Measurements from ENCODE around the gene ZNF287. TPM values are rescaled to one million over a fixed set of nuclear protein-coding genes. Genes with fewer than 3 reads are reported as not detected.

Gene ZNF287
- total and polyA plus RNA-seq, 2 of the 8 experiments (the other 6 are each of a cell fraction or from before 2014, with no cell fraction given): 1.7 to 5.6 TPM

- no peak for TF ChIP-seq CREB1 (IDR thresholded peaks at IDR 0.05)
- no peak for TF ChIP-seq NANOG (IDR thresholded peaks at IDR 0.05; ENCODE audit: insufficient read depth, low read depth, low read length, poor library complexity, severe bottlenecking)
- TF ChIP-seq EZH2 (IDR thresholded peaks at IDR 0.05; ENCODE audit: low read depth, low read length, severe bottlenecking): no peak
Observed at GRCh38 chr17:16527298-16527697, 41.7 kb downstream of the ZNF287 start (continued).
